ENCODE data around the gene PRKCQ.

DNA sequence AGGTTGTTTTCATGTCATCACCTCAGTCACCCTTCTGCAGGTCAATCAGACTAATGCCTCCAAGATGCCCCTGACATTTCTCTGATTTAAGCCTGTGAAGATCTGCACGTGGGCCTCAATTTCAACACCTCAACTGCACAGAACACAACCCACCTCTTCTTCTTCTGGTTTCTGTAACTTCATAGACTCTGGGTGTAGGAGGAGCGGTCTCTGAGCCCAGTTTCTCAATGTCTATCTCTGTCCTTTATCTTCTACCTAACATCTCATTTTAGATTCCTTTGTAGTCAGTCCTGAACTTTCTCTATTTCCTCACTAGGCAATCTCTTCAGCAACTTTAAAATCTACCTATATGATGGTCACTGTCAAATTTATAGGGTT is 85.6 kb downstream of the PRKCQ start:
- no peak for TF ChIP-seq CTCF (IDR thresholded peaks at IDR 0.05)
- no peak for TF ChIP-seq POLR2A (IDR thresholded peaks at IDR 0.05)

Data from body of pancreas (tissue), 4 donors.